Measurements from ENCODE around the gene GDF10. TPM values are rescaled to one million over a fixed set of nuclear protein-coding genes. Genes with fewer than 3 reads are reported as not detected.

Gene GDF10
- polyA plus RNA-seq, 1 donor (not counting 4 experiments of a cell fraction or from before 2014, with no cell fraction given), result not detected

DNA sequence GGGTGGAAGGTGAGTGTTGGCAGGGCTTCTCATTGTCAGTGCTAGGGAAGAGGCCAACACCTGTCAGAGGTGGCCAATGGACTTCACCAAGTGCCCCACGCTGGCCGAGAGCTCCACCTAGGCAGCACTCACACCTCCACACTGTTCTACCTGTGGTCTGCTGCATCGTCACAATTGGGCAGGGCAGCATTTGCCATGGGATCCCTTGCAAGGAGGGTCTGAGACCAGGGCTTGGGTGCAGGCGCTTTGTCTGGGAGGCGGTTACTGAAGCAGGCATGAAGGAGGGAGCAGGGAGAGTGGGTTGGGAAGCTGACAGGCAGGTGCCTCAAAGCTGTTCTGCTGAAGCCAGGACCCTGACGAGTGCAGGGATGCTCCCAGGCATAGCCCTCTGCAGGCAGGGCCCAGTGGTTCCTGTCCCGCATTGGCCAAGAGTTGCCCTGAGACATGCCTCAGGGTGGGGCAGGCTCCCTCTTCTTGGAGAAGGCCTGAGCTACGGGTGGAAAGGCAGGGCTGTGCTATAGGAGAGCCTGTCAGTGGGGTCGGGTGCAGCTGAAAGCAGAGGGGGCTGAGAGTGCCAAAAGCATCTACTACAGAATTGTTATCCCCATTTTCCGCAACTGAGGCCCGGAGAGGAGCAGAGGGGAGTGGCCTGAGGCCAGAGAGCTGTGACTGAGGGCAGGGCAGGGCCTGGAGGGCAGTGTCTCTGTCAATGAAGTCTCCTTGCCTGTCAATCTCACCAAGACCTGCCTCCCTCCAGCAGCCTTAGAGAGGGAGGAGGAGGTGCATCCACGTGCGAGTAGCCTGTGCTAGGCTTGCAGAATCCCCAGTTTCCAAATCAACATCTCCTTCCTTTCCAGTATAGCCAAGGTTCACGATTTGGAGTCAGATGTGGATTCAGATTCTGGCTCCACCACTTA lies 52.2 kb downstream of the GDF10 start:
- Histone ChIP-seq H3K4me2 (ENCODE audit: control insufficient read depth, extremely low read depth, insufficient read depth, low read depth, low read length) (no peak overlapping the region), H3K79me2 (ENCODE audit: control insufficient read depth, insufficient read depth, low read length) (no peaks in the 10 kb centered on the region), H3K27me3 (ENCODE audit: control insufficient read depth, extremely low read depth, insufficient read depth, low read length) (no peaks in the 10 kb centered on the region), H3K9ac (ENCODE audit: control insufficient read depth, extremely low read depth, insufficient read depth, low read length) (no peak overlapping the region), H3K4me1 (ENCODE audit: control insufficient read depth, extremely low read depth, insufficient read depth, low read length) (no peaks in the 10 kb centered on the region), H4K20me1 (ENCODE audit: control insufficient read depth, extremely low read depth, insufficient read depth, low read length) (no peaks in the 10 kb centered on the region), H3K9me1 (ENCODE audit: control insufficient read depth, extremely low read depth, insufficient read depth, low read length) (no peaks in the 10 kb centered on the region), H3K4me3 (ENCODE audit: control insufficient read depth in 2 of 3, extremely low read depth in 1 of 3, insufficient read depth in 2 of 3, low read depth in 1 of 3, low read length in 3 of 3) (no peak overlapping the region), H3K27ac (ENCODE audit: control insufficient read depth, insufficient read depth, low read length) (no peak overlapping the region), H3K36me3 (ENCODE audit: control insufficient read depth in 2 of 2, extremely low read depth in 1 of 2, insufficient read depth in 2 of 2, low read length in 2 of 2) (no peaks in the 10 kb centered on the region), H2AFZ (ENCODE audit: control insufficient read depth, low read length) (no peak overlapping the region), H3K9me3 (ENCODE audit: control insufficient read depth, low read depth, low read length) (no peaks in the 10 kb centered on the region)
- FAIRE-seq, result no peak
- no peak for DNase-seq (ENCODE audit: low read depth, low spot score)
- dilution Hi-C loops (cut with MboI; ENCODE audit: extremely low pct_ligation_motif_present, low sequenced_read_pairs), result no loop called here
- no peak for TF ChIP-seq EZH2 (IDR thresholded peaks at IDR 0.05; ENCODE audit: low read length)
- TF ChIP-seq, protein P1, sequence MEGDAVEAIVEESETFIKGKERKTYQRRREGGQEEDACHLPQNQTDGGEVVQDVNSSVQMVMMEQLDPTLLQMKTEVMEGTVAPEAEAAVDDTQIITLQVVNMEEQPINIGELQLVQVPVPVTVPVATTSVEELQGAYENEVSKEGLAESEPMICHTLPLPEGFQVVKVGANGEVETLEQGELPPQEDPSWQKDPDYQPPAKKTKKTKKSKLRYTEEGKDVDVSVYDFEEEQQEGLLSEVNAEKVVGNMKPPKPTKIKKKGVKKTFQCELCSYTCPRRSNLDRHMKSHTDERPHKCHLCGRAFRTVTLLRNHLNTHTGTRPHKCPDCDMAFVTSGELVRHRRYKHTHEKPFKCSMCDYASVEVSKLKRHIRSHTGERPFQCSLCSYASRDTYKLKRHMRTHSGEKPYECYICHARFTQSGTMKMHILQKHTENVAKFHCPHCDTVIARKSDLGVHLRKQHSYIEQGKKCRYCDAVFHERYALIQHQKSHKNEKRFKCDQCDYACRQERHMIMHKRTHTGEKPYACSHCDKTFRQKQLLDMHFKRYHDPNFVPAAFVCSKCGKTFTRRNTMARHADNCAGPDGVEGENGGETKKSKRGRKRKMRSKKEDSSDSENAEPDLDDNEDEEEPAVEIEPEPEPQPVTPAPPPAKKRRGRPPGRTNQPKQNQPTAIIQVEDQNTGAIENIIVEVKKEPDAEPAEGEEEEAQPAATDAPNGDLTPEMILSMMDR (optimal IDR thresholded peaks at IDR 0.05 in 1 of 3, IDR thresholded peaks at IDR 0.05 in 1 of 3, conservative IDR thresholded peaks at IDR 0.05 in 1 of 3; ENCODE audit: extremely low read depth in 1 of 3, insufficient read depth in 2 of 3, low read length in 3 of 3), result no peak

DNA sequence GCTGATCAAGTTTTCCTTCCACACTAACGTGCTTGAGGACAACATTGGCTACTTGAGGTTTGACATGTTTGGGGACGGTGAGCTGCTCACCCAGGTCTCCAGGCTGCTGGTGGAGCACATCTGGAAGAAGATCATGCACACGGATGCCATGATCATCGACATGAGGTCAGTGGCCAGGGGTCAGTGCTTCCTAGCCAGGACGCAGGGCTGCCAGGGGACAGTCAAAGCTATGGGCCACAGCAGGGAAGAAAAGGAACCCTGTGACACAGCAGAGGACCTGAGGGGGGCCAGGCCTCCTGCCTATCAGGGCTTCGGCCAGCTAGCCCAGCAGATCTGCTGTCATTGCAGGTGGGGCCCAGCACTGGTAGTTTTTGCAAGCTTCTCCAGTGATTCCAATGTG lies 53.4 kb downstream of the GDF10 start:
- Histone ChIP-seq H3K27ac (ENCODE audit: control insufficient read depth, insufficient read depth, low read length) (no peak overlapping the region), H3K9me3 (ENCODE audit: control insufficient read depth, low read depth, low read length) (no peaks in the 10 kb centered on the region), H3K36me3 (ENCODE audit: control insufficient read depth in 2 of 2, extremely low read depth in 1 of 2, insufficient read depth in 2 of 2, low read length in 2 of 2) (no peaks in the 10 kb centered on the region), H3K9ac (ENCODE audit: control insufficient read depth, extremely low read depth, insufficient read depth, low read length) (no peak overlapping the region), H2AFZ (ENCODE audit: control insufficient read depth, low read length) (no peak overlapping the region), H4K20me1 (ENCODE audit: control insufficient read depth, extremely low read depth, insufficient read depth, low read length) (no peaks in the 10 kb centered on the region), H3K4me3 (ENCODE audit: control insufficient read depth in 2 of 3, extremely low read depth in 1 of 3, insufficient read depth in 2 of 3, low read depth in 1 of 3, low read length in 3 of 3) (no peak overlapping the region), H3K27me3 (ENCODE audit: control insufficient read depth, extremely low read depth, insufficient read depth, low read length) (no peaks in the 10 kb centered on the region), H3K4me2 (ENCODE audit: control insufficient read depth, extremely low read depth, insufficient read depth, low read depth, low read length) (no peak overlapping the region), H3K9me1 (ENCODE audit: control insufficient read depth, extremely low read depth, insufficient read depth, low read length) (no peaks in the 10 kb centered on the region), H3K4me1 (ENCODE audit: control insufficient read depth, extremely low read depth, insufficient read depth, low read length) (no peaks in the 10 kb centered on the region), H3K79me2 (ENCODE audit: control insufficient read depth, insufficient read depth, low read length) (no peaks in the 10 kb centered on the region)
- DNase-seq (ENCODE audit: low read depth, low spot score), result no peak
- dilution Hi-C loops (cut with MboI; ENCODE audit: extremely low pct_ligation_motif_present, low sequenced_read_pairs), result no loop called here
- no peak for TF ChIP-seq EZH2 (IDR thresholded peaks at IDR 0.05; ENCODE audit: low read length)
- TF ChIP-seq, protein P1 (optimal IDR thresholded peaks at IDR 0.05 in 1 of 3, IDR thresholded peaks at IDR 0.05 in 1 of 3, conservative IDR thresholded peaks at IDR 0.05 in 1 of 3; ENCODE audit: extremely low read depth in 1 of 3, insufficient read depth in 2 of 3, low read length in 3 of 3), result no peak
- FAIRE-seq, result no peak

Data from keratinocyte (primary cell).